Activated naive CD8-positive, alpha-beta T cell treated with anti-CD3 and anti-CD28 coated beads, Interleukin-2, amount 50 U/mL, for 24 hours (primary cell): ENCODE measurements around the gene CD46.
"Not testable (repeated sequence)": the region's sequence is repeated elsewhere in the genome, so short reads cannot be mapped to it uniquely, and the experiment has no call there.

Experiments
- ATAC-seq: fragments of 150-1000 bp; cut with Tn5 transposase; one replicate; pipeline ENCODE4 v1.10.0; 2021
- DNase-seq: peaks from one replicate; pipeline ENCODE4 v3.0.0; 2021
- H3K27ac Mint-ChIP-seq: one replicate; pipeline ENCODE4 v1.8.0; 2021; ENCODE audit warnings: mild to moderate bottlenecking, mixed read lengths
- H3K27me3 Mint-ChIP-seq: one replicate; pipeline ENCODE4 v1.8.0; 2021; ENCODE audit warnings: mixed read lengths
- H3K36me3 Mint-ChIP-seq: one replicate; pipeline ENCODE4 v1.8.0; 2021; ENCODE audit warnings: low read depth, mixed read lengths
- H3K4me1 Mint-ChIP-seq: one replicate; pipeline ENCODE4 v1.8.0; 2021; ENCODE audit warnings: mixed read lengths
- H3K4me3 Mint-ChIP-seq: one replicate; pipeline ENCODE4 v1.8.0; 2021; ENCODE audit warnings: mild to moderate bottlenecking, moderate library complexity, mixed read lengths
- H3K9me3 Mint-ChIP-seq: one replicate; pipeline ENCODE4 v1.8.0; 2021; ENCODE audit warnings: mixed read lengths

Gene CD46

GRCh38 chr1:207751790-207752455 is at the start of gene CD46:
TSS of gene CD46 (plus strand) at chr1:207752054. CDS start at chr1:207752213, 159 bp downstream.
- Mint-ChIP-seq H3K27me3 (no peaks in the 10 kb centered on the region), H3K36me3 (peaks cover 9% of the 10 kb centered on the region), H3K9me3 (peaks cover 4% of the 10 kb centered on the region), H3K4me1 (peaks cover 69% of the 10 kb centered on the region), H3K27ac (peak within 1 kb of the TSS; percentile 95), H3K4me3 (peak within 1 kb of the TSS; percentile 99)
- ATAC-seq (peak; percentile 99), DNase-seq (peak; percentile 95)

- Mint-ChIP-seq H3K27ac (no peak overlapping the region), H3K27me3 (no peaks in the 10 kb centered on the region), H3K36me3 (no peaks in the 10 kb centered on the region), H3K4me3 (no peak overlapping the region), H3K4me1 (no peaks in the 10 kb centered on the region), H3K9me3 (no peaks in the 10 kb centered on the region)
- ATAC-seq: no peak
- no peak for DNase-seq
Measured at GRCh38 chr1:207702317-207702716, 49.5 kb upstream of the CD46 start.

DNA sequence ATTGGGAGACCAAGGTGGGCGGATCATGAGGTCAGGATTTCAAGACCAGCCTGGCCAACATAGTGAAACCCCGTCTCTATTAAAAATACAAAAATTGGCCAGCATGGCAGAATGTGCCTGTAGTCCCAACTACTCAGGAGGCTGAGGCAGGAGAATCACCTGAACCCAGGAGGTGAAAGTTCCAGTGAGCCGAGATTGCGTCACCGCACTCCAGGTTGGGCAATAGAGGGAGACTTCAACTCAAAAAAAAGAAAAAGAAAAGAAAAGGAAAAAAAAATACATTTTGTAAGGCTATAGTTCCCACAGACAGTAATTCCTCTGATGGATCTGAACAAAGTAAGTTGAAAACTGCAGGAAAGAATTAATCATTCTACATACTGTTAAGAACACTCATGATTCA is 48.1 kb upstream of the CD46 start:
- no peak for DNase-seq
- Mint-ChIP-seq H3K36me3 (no peaks in the 10 kb centered on the region), H3K4me1 (no peaks in the 10 kb centered on the region), H3K27me3 (no peaks in the 10 kb centered on the region), H3K4me3 (no peak overlapping the region), H3K9me3 (no peaks in the 10 kb centered on the region), H3K27ac (no peak overlapping the region)
- no peak for ATAC-seq

DNA sequence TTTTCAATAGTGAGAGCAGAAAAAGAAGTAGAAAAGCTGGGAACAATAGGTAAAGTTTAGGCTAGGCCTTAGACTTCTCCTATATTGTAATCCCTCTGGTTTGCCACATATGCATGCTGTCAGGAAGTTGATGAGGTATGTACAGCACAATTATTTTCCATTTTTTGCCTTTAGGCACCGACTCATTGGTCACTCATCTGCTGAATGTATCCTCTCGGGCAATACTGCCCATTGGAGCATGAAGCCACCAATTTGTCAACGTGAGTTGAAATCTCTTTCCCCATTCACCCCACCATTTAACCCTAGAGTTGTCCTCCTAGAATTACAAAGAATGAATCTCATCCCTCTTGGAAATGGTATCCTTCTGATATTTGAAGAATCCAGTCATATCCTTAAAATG is 43.9 kb upstream of the CD46 start:
- not testable (repeated sequence) for H3K9me3 Mint-ChIP-seq, H3K4me1 Mint-ChIP-seq, H3K27ac Mint-ChIP-seq, H3K4me3 Mint-ChIP-seq, H3K27me3 Mint-ChIP-seq, H3K36me3 Mint-ChIP-seq, ATAC-seq, DNase-seq

- H3K4me1 Mint-ChIP-seq: no peaks in the 10 kb centered on the region
- H3K27me3 Mint-ChIP-seq: no peaks in the 10 kb centered on the region
- no peaks in the 10 kb centered on the region for H3K36me3 Mint-ChIP-seq
- ATAC-seq: no peak
- DNase-seq: no peak
- no peaks in the 10 kb centered on the region for H3K9me3 Mint-ChIP-seq
- H3K4me3 Mint-ChIP-seq: no peak overlapping the region
- H3K27ac Mint-ChIP-seq: no peak overlapping the region
Measured at GRCh38 chr1:207711285-207711684, 40.6 kb upstream of the CD46 start.

GRCh38 chr1:207712701-207713100 is 39.2 kb upstream of the CD46 start:
- ATAC-seq, H3K9me3 Mint-ChIP-seq, H3K36me3 Mint-ChIP-seq, H3K4me1 Mint-ChIP-seq, DNase-seq, H3K4me3 Mint-ChIP-seq, H3K27ac Mint-ChIP-seq, H3K27me3 Mint-ChIP-seq: not testable (repeated sequence)

DNA sequence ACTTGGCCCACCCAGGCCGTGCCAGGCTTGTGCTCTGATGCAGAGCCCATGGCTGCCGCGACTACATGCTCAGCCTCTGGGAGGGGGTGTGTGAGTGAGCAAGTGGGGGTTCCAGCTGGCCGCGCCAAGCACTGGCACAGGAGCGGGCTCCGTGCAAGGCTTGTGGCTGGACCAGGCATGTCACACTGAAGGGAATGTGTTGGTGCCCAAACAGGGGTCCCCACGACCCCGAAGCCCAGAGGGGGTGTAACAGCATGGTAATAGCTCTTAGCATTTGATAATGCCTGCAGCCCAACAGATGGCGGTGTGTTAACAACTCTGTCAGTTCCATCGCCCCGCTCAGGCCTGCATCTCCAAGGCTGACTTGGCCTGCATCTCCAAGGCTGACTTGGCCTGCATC is 38.3 kb upstream of the CD46 start:
- no peak overlapping the region for H3K27ac Mint-ChIP-seq
- H3K36me3 Mint-ChIP-seq: no peaks in the 10 kb centered on the region
- ATAC-seq (no peak), DNase-seq (no peak)
- H3K4me1 Mint-ChIP-seq: no peaks in the 10 kb centered on the region
- H3K9me3 Mint-ChIP-seq: no peaks in the 10 kb centered on the region
- no peak overlapping the region for H3K4me3 Mint-ChIP-seq
- H3K27me3 Mint-ChIP-seq: no peaks in the 10 kb centered on the region

- Mint-ChIP-seq H3K27ac (no peak overlapping the region), H3K9me3 (no peaks in the 10 kb centered on the region), H3K4me3 (no peak overlapping the region)
Measured at GRCh38 chr1:207719234-207719633, 32.6 kb upstream of the CD46 start.

DNA sequence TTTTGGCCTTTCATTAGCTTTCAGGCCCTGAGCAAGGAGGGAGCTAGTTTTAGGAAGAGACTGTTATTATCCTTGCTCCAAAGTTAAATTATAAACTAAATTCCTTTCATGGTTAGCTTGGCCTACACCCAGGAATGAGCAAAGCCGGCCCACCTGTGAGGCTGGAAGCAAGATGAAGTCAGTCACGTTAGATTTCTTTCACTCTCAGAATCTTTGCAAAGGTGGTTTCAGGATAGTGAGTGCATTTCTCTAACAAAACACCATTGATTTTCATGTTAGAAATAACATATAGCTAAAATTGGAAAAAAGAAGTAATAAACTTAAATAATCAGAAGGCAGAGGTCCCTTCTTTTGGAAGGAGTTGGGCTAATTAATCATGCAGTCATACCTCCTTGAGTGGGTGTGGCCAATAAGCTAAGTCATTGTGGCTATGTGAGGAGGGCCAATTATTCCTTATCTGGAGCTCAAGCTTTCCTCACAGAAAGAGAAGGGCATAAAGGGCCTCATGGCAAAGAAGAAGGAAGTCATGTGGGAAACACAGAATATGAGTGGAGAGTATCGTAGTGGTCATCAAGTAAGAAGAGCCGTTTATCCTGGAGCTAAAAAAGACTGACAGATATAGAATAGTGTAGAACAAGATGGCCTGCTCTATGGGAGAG is 23.5 kb upstream of the CD46 start:
- H3K27me3 Mint-ChIP-seq, ATAC-seq, DNase-seq, H3K27ac Mint-ChIP-seq, H3K9me3 Mint-ChIP-seq, H3K36me3 Mint-ChIP-seq, H3K4me3 Mint-ChIP-seq: not testable (repeated sequence)
- H3K4me1 Mint-ChIP-seq: peaks cover 11% of the 10 kb centered on the region

More at GRCh38 chr1:207719234-207719633, 32.6 kb upstream of the CD46 start:
- no peaks in the 10 kb centered on the region for H3K4me1 Mint-ChIP-seq
- DNase-seq: no peak
- no peaks in the 10 kb centered on the region for H3K36me3 Mint-ChIP-seq
- no peaks in the 10 kb centered on the region for H3K27me3 Mint-ChIP-seq
- ATAC-seq: no peak

DNA sequence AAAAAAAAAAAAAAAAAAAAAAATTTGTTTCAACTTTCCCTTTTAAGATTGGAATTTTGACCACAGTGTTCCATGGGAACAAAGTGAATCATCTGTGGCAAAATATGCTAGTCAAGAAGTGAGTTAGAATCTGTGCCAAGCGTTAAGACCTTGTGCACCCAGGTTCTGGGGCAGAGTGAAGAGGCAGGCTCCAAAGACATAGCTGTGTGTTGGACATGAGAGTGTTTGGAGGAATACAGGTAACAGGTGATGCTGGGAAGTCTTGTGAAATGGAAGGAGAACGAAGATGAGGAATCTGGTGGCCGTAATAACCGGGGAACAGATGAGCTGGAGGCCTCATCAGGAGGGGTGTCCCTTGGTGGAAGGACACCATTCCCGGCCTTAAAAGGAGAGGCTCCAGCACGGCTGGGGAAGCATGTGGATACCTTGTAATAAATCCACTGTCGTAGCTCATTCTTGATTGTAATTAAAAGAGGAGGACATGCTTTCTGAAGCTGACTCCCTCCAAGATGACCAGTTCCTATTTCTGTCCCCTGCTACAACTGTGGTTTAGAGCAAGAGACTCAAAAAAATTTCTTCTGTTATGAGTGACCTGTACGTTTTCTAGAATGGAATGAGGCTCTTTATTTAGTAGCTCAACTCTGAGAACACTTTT is 14.2 kb upstream of the CD46 start:
- not testable (repeated sequence) for H3K27ac Mint-ChIP-seq, H3K27me3 Mint-ChIP-seq, DNase-seq, H3K4me1 Mint-ChIP-seq, ATAC-seq, H3K36me3 Mint-ChIP-seq, H3K4me3 Mint-ChIP-seq, H3K9me3 Mint-ChIP-seq

DNA sequence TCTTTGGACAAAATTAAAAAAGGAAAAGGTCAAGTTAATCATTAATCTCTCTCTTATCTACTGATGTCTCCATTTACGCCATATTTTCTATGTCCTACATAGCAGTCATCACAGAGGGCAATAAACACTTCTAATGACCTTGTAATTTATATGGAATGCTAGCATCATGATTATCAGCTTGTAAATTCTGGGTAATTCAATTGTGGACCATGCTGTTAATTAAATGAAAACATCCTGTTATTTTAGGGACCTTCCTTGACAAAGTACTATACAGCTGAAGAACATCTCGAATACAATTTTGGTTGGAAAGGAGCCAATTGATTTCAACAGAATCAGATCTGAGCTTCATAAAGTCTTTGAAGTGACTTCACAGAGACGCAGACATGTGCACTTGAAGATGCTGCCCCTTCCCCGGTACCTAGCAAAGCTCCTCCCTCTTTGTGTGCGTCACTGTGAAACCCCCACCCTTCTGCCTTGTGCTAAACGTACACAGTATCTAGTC is 13.6 kb upstream of the CD46 start:
- H3K27me3 Mint-ChIP-seq, H3K36me3 Mint-ChIP-seq, ATAC-seq, DNase-seq, H3K27ac Mint-ChIP-seq, H3K4me1 Mint-ChIP-seq, H3K9me3 Mint-ChIP-seq, H3K4me3 Mint-ChIP-seq: not testable (repeated sequence)

DNA sequence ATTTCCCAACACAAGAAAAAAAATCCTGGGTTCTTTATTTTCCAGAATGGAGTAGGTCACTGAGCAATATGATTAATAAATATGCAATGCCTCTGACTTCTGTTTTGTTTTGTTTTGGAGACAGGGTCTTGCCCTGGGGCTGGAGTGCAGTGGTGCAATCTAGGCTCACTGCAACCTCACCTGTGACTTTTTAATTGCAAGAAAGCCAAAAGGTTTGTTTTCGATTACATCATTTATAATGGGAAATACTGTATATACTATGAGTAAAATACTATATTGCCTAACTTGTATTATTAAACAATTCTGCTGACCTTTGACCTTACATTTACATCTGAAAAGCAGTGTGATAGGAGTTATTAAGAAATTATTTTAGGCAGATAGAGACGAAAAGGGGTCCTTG is 11.6 kb upstream of the CD46 start:
- no peak for DNase-seq
- Mint-ChIP-seq H3K4me3 (no peak overlapping the region), H3K36me3 (no peaks in the 10 kb centered on the region), H3K27me3 (no peaks in the 10 kb centered on the region), H3K4me1 (peaks cover 8% of the 10 kb centered on the region), H3K27ac (no peak overlapping the region), H3K9me3 (peaks cover 4% of the 10 kb centered on the region)
- ATAC-seq: no peak

DNA sequence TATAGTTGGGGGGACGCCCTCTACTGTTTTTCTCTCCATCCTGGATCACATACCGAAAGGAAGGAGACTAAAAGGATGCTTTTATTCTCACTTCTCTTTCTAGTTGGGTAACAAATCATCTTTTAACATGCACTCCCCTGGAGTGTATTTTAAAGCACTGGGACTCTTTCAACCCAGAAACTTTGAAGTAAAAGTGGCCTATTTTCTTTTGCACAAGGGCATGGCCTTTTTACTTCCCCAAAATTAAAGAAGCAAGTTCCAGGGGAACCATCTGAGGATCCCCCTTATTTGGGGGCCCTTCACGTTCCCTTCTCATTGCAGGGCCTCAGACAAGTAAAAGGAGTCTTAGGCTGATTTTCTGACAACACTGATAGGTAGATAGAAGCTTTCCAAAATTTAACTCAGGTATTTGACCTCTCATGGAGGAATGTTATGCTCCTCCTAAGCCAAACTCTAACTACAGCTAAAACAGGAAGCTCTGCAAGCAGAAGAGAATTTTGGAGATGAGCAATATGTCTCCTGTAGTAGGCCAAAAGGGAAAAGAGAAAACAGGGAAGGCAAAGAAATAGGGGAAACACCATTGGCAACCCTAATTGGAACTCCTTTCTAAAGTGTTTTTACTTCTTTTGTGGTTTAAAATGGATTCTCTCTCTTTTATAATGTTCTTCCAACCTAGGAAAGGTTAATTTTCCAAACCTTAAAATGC is 8.9 kb upstream of the CD46 start:
- DNase-seq (no peak), ATAC-seq (no peak)
- H3K27ac Mint-ChIP-seq: no peak overlapping the region
- H3K9me3 Mint-ChIP-seq: no peaks in the 10 kb centered on the region
- peaks cover 9% of the 10 kb centered on the region for H3K4me1 Mint-ChIP-seq
- no peaks in the 10 kb centered on the region for H3K36me3 Mint-ChIP-seq
- no peak overlapping the region for H3K4me3 Mint-ChIP-seq
- H3K27me3 Mint-ChIP-seq: no peaks in the 10 kb centered on the region

GRCh38 chr1:207744000-207744534 is 7.8 kb upstream of the CD46 start:
- H3K4me1 Mint-ChIP-seq: peaks cover 8% of the 10 kb centered on the region
- no peak overlapping the region for H3K4me3 Mint-ChIP-seq
- H3K9me3 Mint-ChIP-seq: peaks cover 4% of the 10 kb centered on the region
- DNase-seq (no peak), ATAC-seq (no peak)
- H3K27me3 Mint-ChIP-seq: no peaks in the 10 kb centered on the region
- no peaks in the 10 kb centered on the region for H3K36me3 Mint-ChIP-seq
- H3K27ac Mint-ChIP-seq: no peak overlapping the region
